CD4-positive, alpha-beta T cell treated with Interleukin-4 for 1 hour (primary cell): ENCODE results near the gene DFFA.
"Not testable (repeated sequence)": the region's sequence is repeated elsewhere in the genome, so short reads cannot be mapped to it uniquely, and the experiment has no call there.

Source experiments
- DNase-seq, 2 donors: peaks; one replicate each; pipeline ENCODE4 v3.0.0-alpha.2; 2020 to 2022

Gene DFFA

GRCh38 chr1:10472220-10473144, at the start of gene DFFA:
DFFA (minus strand) TSS chr1:10472529; CDS start chr1:10472458, 71 bp downstream.
- peak; percentile 93 to 94 for DNase-seq

GRCh38 chr1:10521537-10522157, 49.3 kb upstream of the DFFA start:
- DNase-seq, result no peak

GRCh38 chr1:10520952-10521351, 48.6 kb upstream of the DFFA start:
- no peak for DNase-seq

- no peak for DNase-seq
These were observed 48.2 kb upstream of the DFFA start for GRCh38 chr1:10520497-10520896.

GRCh38 chr1:10519016-10519417, 46.7 kb upstream of the DFFA start:
- DNase-seq, result no peak

- DNase-seq, result no peak
These were observed 45.3 kb upstream of the DFFA start for GRCh38 chr1:10517677-10517982.

- no peak for DNase-seq
These were observed 44.8 kb upstream of the DFFA start for GRCh38 chr1:10516925-10517676.

- no peak for DNase-seq
These were observed 43.8 kb upstream of the DFFA start for GRCh38 chr1:10515976-10516750.

GRCh38 chr1:10515301-10515975, 43.1 kb upstream of the DFFA start:
- no peak for DNase-seq

GRCh38 chr1:10514490-10515235, 42.3 kb upstream of the DFFA start:
- peak in 1 of 2 donors; percentile 55 for DNase-seq

- no peak for DNase-seq
These were observed 40.9 kb upstream of the DFFA start for GRCh38 chr1:10513199-10513598.

- no peak for DNase-seq
These were observed 39.2 kb upstream of the DFFA start for GRCh38 chr1:10511494-10511885.

- peak; percentile 61 to 81 for DNase-seq
These were observed 38.5 kb upstream of the DFFA start for GRCh38 chr1:10510520-10511493.

GRCh38 chr1:10509809-10510509, 37.6 kb upstream of the DFFA start:
- DNase-seq, result no peak

GRCh38 chr1:10508511-10508951, 36.2 kb upstream of the DFFA start:
- no peak for DNase-seq

- peak; percentile 62 to 73 for DNase-seq
These were observed 35.0 kb upstream of the DFFA start for GRCh38 chr1:10507111-10507879.

GRCh38 chr1:10506677-10507047, 34.3 kb upstream of the DFFA start:
- no peak for DNase-seq

- not testable (repeated sequence) for DNase-seq
These were observed 33.8 kb upstream of the DFFA start for GRCh38 chr1:10506046-10506676.
